Spleen (tissue), 11 donors: ENCODE data around the gene RHEX. TPM values are rescaled to one million over a fixed set of nuclear protein-coding genes. Genes with fewer than 3 reads are reported as not detected.
"Not testable (repeated sequence)": the region's sequence is repeated elsewhere in the genome, so short reads cannot be mapped to it uniquely, and the experiment has no call there.

Experiments
- DNase-seq: peaks from one replicate; pipeline ENCODE4 v3.0.0-alpha.2; 2020
- H3K27ac ChIP-seq, 8 donors: fragments of 200-600 bp; sonication (generic) in 7 of 8; 1 replicate in 4 of 8; 2 replicates in 4 of 8; pipeline versions ENCODE4 v1.5.0 to v1.8.0; 2016 to 2021; ENCODE audit warnings: inconsistent platforms in 4 of 8, mild to moderate bottlenecking in 4 of 8, moderate library complexity in 1 of 8
- H3K27me3 ChIP-seq, 7 donors: fragments of 200-600 bp; sonication (generic) in 6 of 7; replicated peaks in 1 of 7; 1 replicate in 4 of 7; 2 replicates in 3 of 7; pipeline versions ENCODE4 v1.5.0 to v1.8.0; 2016 to 2021; ENCODE audit warnings: inconsistent platforms in 3 of 7, mild to moderate bottlenecking in 1 of 7
- H3K36me3 ChIP-seq, 6 donors: fragments of 200-600 bp; sonication (generic) in 5 of 6; 1 replicate in 4 of 6; 2 replicates in 2 of 6; pipeline versions ENCODE4 v1.5.0 to v1.8.0; 2016 to 2021; ENCODE audit warnings: inconsistent platforms in 2 of 6
- H3K4me1 ChIP-seq, 6 donors: fragments of 200-600 bp; sonication (generic) in 5 of 6; 1 replicate in 3 of 6; 2 replicates in 3 of 6; pipeline versions ENCODE4 v1.5.0 to v1.8.0; 2016 to 2021; ENCODE audit warnings: inconsistent platforms in 3 of 6
- H3K4me3 ChIP-seq, 8 donors: fragments of 200-600 bp; sonication (generic) in 7 of 8; 1 replicate in 4 of 8; 2 replicates in 4 of 8; pipeline versions ENCODE4 v1.5.0 to v1.8.0; 2016 to 2021; ENCODE audit warnings: inconsistent platforms in 4 of 8, mild to moderate bottlenecking in 4 of 8, moderate library complexity in 2 of 8
- H3K9me3 ChIP-seq, 8 donors: fragments of 200-600 bp; sonication (generic) in 7 of 8; 1 replicate in 4 of 8; 2 replicates in 4 of 8; pipeline versions ENCODE4 v1.5.0 to v1.8.0; 2016 to 2021; ENCODE audit warnings: inconsistent platforms in 4 of 8
- POLR2A ChIP-seq, 3 donors: fragments of 450-650 bp; IDR thresholded peaks; one replicate each; pipeline ENCODE4 v1.5.1; 2017; ENCODE audit warnings: antibody characterized with exemption in 3 of 3, mild to moderate bottlenecking in 1 of 3
- POLR2AphosphoS5 ChIP-seq, 3 donors: sonication (generic); formaldehyde crosslinking; IDR thresholded peaks; one replicate each; pipeline ENCODE4 v1.5.1; 2017; ENCODE audit warnings: antibody characterized with exemption in 3 of 3
- WGBS, 5 donors: extraction: QIAGEN DNeasy Blood & Tissue Kit in 3 of 5; methylation state at CpG; one replicate each; pipeline versions ENCODE4 v1.1.5 to v1.1.7; 2013 to 2018; 5-methylcytosine and 5-hydroxymethylcytosine counted together
- intact Hi-C: fragments of 100-400 bp; cut with DNase I; formaldehyde crosslinking; loops from one replicate; pipeline ENCODE4 v1.15.0; 2023; ENCODE audit warnings: low total_unique reads
- polyA plus RNA-seq, 3 donors: library from polyadenylated mRNA; stranded (reverse); fragments of 200-250 nt; gene quantifications; one replicate each; pipeline ENCODE4 v1.2.1, GENCODE V29; 2013
- total RNA-seq, 7 donors: library from RNA; depleted of rRNA in 3 of 7; stranded (reverse); fragments of >200 nt in 3 of 7; fragmentation: NEBNext Ultra II Directional in 4 of 7; extraction: Animal tissue kit (Norgen Biotek cat#: 25700) in 4 of 7; gene quantifications; one replicate each; pipeline versions ENCODE4 v1.1.0 to v1.2.1, GENCODE V29; 2016 to 2021
- TF ChIP-seq, protein P1 (sequence below), 11 experiments: fragments of 200-600 bp in 7 of 11; fragments of 450-650 bp in 4 of 11; sonication (generic) in 4 of 11; IDR thresholded peaks in 8 of 11; conservative IDR thresholded peaks in 3 of 11; 1 replicate in 7 of 11; 2 replicates in 4 of 11; pipeline versions ENCODE4 v1.4.0 to v1.8.0; 2016 to 2021; ENCODE audit warnings: antibody characterized with exemption in 11 of 11, inconsistent platforms in 4 of 11, mild to moderate bottlenecking in 1 of 11
- donor health status: healthy with polysubstance abuse.
- donor health status: DM: no; HTN: no; CAD: no; lungs with moderate emphysema.
- donor health status: DM: no; HTN: no; CAD: no.
- donor health status: Bipolar disorder and iron deficiency.
- donor health status: healthy.
- donor health status: DM: no; HTN: no; CAD: no.
- donor health status: DM: yes; HTN: yes; CAD: no.

The RHEX gene
- total and polyA plus RNA-seq, 10 donors = 0.91 to 6.2 (median 2.4) TPM

DNA sequence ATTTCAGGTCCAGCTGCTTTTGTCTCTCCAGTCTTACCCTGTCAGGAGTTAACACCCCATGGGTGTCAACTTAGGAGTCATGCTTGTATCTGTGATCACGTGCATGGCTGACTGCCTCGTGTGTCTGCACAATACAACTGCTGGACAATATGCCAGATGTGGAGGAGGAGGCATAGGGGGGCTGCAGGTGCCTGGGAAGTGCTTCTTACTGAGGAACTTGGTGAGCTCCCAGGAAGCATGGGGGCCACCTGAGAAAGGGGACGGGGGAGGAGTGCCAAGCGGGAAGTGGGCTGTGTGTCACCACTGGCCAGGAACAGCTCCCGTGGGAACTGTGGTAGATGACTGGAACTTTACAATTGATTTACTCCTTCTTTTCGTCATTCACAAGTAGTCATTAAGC lies 9.5 kb downstream of the RHEX start:
- Histone ChIP-seq H3K27me3 (no peaks in the 10 kb centered on the region), H3K36me3 (peaks cover 0 to 12% (median 0%) of the 10 kb centered on the region in 6 donors), H3K27ac (no peak overlapping the region), H3K4me3 (no peak overlapping the region), H3K4me1 (peaks cover 0 to 34% (median 16%) of the 10 kb centered on the region in 6 donors), H3K9me3 (no peaks in the 10 kb centered on the region)
- WGBS, 5 donors = 69 to 78% (median 73%) methylated on average over 6 of the region's 6 CpGs
- intact Hi-C loops = no loop called here
- no peak for DNase-seq
- TF ChIP-seq, protein P1, sequence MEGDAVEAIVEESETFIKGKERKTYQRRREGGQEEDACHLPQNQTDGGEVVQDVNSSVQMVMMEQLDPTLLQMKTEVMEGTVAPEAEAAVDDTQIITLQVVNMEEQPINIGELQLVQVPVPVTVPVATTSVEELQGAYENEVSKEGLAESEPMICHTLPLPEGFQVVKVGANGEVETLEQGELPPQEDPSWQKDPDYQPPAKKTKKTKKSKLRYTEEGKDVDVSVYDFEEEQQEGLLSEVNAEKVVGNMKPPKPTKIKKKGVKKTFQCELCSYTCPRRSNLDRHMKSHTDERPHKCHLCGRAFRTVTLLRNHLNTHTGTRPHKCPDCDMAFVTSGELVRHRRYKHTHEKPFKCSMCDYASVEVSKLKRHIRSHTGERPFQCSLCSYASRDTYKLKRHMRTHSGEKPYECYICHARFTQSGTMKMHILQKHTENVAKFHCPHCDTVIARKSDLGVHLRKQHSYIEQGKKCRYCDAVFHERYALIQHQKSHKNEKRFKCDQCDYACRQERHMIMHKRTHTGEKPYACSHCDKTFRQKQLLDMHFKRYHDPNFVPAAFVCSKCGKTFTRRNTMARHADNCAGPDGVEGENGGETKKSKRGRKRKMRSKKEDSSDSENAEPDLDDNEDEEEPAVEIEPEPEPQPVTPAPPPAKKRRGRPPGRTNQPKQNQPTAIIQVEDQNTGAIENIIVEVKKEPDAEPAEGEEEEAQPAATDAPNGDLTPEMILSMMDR (IDR thresholded peaks at IDR 0.05 in 8 of 11, conservative IDR thresholded peaks at IDR 0.05 in 3 of 11) = no peak
- TF ChIP-seq POLR2A (IDR thresholded peaks at IDR 0.05) = no peak
- no peak for TF ChIP-seq POLR2AphosphoS5 (IDR thresholded peaks at IDR 0.05)

DNA sequence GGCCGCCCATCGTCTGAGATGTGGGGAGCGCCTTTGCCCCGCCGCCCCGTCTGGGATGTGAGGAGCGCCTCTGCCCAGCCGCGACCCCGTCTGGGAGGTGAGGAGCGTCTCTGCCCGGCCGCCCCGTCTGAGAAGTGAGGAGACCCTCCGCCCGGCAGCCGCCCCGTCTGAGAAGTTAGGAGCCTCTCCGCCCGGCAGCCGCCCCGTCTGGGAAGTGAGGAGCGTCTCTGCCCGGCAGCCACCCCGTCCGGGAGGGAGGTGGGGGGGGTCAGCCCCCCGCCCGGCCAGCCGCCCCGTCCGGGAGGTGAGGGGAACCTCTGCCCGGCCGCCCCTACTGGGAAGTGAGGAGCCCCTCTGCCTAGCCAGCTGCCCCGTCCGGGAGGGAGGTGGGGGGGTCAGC lies 11.0 kb downstream of the RHEX start:
- DNase-seq, intact Hi-C loops, H3K9me3 ChIP-seq, H3K27ac ChIP-seq, H3K4me3 ChIP-seq, H3K27me3 ChIP-seq: not testable (repeated sequence)
- Histone ChIP-seq H3K36me3 (peaks cover 0 to 15% (median 0%) of the 10 kb centered on the region in 6 donors), H3K4me1 (peaks cover 0 to 35% (median 22%) of the 10 kb centered on the region in 6 donors)
- WGBS, 5 donors = 94 to 97% (median 95%) methylated on average over 8 to 31 of the region's 35 CpGs; no CpG with 5 or more reads in 1 of the 5 donors

DNA sequence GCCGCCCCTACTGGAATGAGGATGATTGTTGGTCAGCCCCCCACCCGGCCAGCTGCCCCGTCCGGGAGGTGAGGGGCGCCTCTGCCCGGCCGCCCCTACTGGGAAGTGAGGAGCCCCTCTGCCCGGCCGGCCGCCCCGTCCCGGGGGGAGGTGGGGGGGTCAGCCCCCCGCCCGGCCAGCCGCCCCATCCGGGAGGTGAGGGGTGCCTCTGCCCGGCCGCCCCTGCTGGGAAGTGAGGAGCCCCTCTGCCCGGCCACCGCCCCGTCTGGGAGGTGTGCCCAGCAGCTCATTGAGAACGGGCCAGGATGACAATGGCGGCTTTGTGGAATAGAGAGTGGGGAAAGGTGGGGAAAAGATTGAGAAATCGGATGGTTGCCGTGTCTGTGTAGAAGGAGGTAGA lies 11.5 kb downstream of the RHEX start:
- DNase-seq, intact Hi-C loops: not testable (repeated sequence)
- WGBS, 5 donors = 89 to 95% (median 93%) methylated on average over 4 to 22 of the region's 25 CpGs

DNA sequence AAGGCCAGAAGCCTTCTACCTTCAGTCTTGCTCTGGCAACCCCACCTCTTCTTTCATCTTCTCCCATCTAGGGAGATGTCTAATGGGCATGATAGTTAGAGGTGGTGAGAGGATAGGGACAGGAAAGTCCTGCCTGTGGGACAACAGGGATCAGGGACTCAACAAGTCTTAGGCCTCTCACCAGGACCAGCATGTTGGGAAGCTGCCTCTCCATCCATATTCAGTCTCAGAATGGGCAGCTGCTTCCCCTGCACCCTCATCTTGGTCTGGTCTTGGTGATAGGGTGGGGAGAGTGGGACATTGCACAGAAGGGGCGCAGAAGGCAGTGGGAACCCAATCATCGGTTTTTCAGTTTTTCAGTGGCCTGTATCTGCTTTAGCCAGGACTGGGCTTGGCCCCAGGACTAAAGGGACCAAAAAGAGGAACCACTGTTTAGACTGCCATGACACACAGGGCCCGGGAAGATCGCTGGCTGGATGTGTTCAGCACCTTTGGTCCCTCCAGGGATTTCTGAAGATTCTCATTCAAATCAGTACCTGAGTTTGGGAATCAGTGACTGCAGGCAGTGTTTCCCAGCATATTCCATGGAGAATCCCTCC lies 12.7 kb downstream of the RHEX start:
- intact Hi-C loops = no loop called here
- DNase-seq = no peak
- peaks cover 0 to 28% (median 22%) of the 10 kb centered on the region in 6 donors for H3K4me1 ChIP-seq
- peak overlapping the region in 1 of 8 donors; percentile 28 for H3K27ac ChIP-seq
- no peak for TF ChIP-seq POLR2AphosphoS5 (IDR thresholded peaks at IDR 0.05)
- no peak for TF ChIP-seq POLR2A (IDR thresholded peaks at IDR 0.05)
- TF ChIP-seq, protein P1 (IDR thresholded peaks at IDR 0.05 in 8 of 11, conservative IDR thresholded peaks at IDR 0.05 in 3 of 11) = no peak
- H3K4me3 ChIP-seq = no peak overlapping the region
- no peaks in the 10 kb centered on the region for H3K9me3 ChIP-seq
- peaks cover 0 to 13% (median 0%) of the 10 kb centered on the region in 6 donors for H3K36me3 ChIP-seq
- WGBS, 5 donors = 76 to 89% (median 82%) methylated on average over 4 of the region's 4 CpGs
- no peaks in the 10 kb centered on the region for H3K27me3 ChIP-seq

More for the DNA sequence above, 11.5 kb downstream of the RHEX start:
- not testable (repeated sequence) for H3K27ac ChIP-seq, H3K27me3 ChIP-seq, H3K9me3 ChIP-seq, H3K4me3 ChIP-seq
- Histone ChIP-seq H3K36me3 (peaks cover 0 to 16% (median 0%) of the 10 kb centered on the region in 6 donors), H3K4me1 (peaks cover 0 to 31% (median 22%) of the 10 kb centered on the region in 6 donors)

DNA sequence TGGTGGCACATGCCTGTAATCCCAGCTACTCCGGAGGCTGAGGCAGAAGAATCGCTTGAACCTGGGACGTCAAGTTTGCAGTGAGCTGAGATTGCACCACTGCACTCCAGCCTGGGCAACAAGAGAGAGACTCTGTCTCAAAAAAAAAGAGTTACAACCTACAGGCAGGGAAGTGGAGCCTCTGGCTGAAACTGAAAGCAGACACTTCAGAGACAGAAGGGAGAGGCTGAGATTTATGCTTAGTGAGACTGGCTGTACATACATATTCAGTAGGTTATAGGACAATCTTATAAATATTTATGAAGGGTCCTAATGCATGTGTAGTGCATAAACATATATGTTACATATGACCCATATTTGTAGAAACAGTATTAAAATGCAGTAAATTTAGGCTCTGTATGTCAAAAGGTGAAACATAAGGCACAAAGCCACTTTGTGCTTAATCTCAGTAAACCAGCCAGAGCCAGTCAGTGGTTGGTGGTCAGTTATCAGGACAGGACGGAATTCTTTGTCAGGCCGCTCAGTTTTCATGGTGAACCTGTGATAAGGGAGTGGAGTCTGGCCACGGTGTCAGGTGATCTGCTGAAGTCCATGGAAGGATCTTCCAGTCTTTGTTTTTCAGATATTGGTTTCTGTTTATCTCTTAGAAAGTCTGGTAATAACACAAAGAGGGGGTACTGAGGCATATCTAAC lies 13.7 kb downstream of the RHEX start:
- H3K4me3 ChIP-seq = no peak overlapping the region
- peak overlapping the region in 3 of 8 donors; percentile 28 to 59 (median 32) for H3K27ac ChIP-seq
- TF ChIP-seq POLR2AphosphoS5 (IDR thresholded peaks at IDR 0.05) (no peak), POLR2A (IDR thresholded peaks at IDR 0.05) (no peak)
- TF ChIP-seq, protein P1 (IDR thresholded peaks at IDR 0.05 in 8 of 11, conservative IDR thresholded peaks at IDR 0.05 in 3 of 11) = no peak
- intact Hi-C loops = no loop called here
- H3K27me3 ChIP-seq = no peaks in the 10 kb centered on the region
- peaks cover 0 to 9% (median 0%) of the 10 kb centered on the region in 6 donors for H3K36me3 ChIP-seq
- 60 to 79% (median 67%) methylated on average over 5 to 6 of the region's 6 CpGs for WGBS, 5 donors
- H3K4me1 ChIP-seq = peaks cover 0 to 28% (median 22%) of the 10 kb centered on the region in 6 donors
- H3K9me3 ChIP-seq = no peaks in the 10 kb centered on the region
- DNase-seq = no peak
